ENCODE results near the gene MACC1.

Gene MACC1

GRCh38 chr7:20217193-20217948 is at the start of gene MACC1:
Gene MACC1, minus strand, starts transcription at chr7:20217384. Its CDS starts 55,522 bp downstream, at chr7:20161862.
- ATAC-seq = peak; percentile 38
- DNase-seq = peak; percentile 18

- ATAC-seq = no peak
- no peak for DNase-seq
These were observed 47.4 kb upstream of the MACC1 start for GRCh38 chr7:20264623-20265022.

- ATAC-seq = no peak
- no peak for DNase-seq
These were observed 43.0 kb upstream of the MACC1 start for GRCh38 chr7:20260223-20260622.

- no peak for ATAC-seq
- no peak for DNase-seq
These were observed 40.0 kb upstream of the MACC1 start for GRCh38 chr7:20257212-20257611.

- DNase-seq = no peak
- no peak for ATAC-seq
These were observed 32.7 kb upstream of the MACC1 start for GRCh38 chr7:20249920-20250319.

- ATAC-seq (no peak), DNase-seq (no peak)
These were observed 32.2 kb upstream of the MACC1 start for GRCh38 chr7:20249376-20249775.

GRCh38 chr7:20246236-20246635 is 29.1 kb upstream of the MACC1 start:
- ATAC-seq = no peak

GRCh38 chr7:20244334-20245120 is 27.3 kb upstream of the MACC1 start:
- ATAC-seq = no peak

More at GRCh38 chr7:20246236-20246635, 29.1 kb upstream of the MACC1 start:
- DNase-seq = no peak

GRCh38 chr7:20241911-20242261 is 24.7 kb upstream of the MACC1 start:
- ATAC-seq (no peak), DNase-seq (no peak)

More at GRCh38 chr7:20244334-20245120, 27.3 kb upstream of the MACC1 start:
- DNase-seq = no peak

- ATAC-seq (no peak), DNase-seq (no peak)
These were observed 24.2 kb upstream of the MACC1 start for GRCh38 chr7:20241194-20241910.

- ATAC-seq (peak; percentile 48), DNase-seq (no peak)
These were observed 23.1 kb upstream of the MACC1 start for GRCh38 chr7:20240080-20240926.

GRCh38 chr7:20238754-20239324 is 21.7 kb upstream of the MACC1 start:
- ATAC-seq (peak; percentile 87), DNase-seq (peak; percentile 19)

GRCh38 chr7:20238194-20238753 is 21.1 kb upstream of the MACC1 start:
- ATAC-seq = no peak

GRCh38 chr7:20237464-20238193 is 20.4 kb upstream of the MACC1 start:
- no peak for DNase-seq
- ATAC-seq = no peak

More at GRCh38 chr7:20238194-20238753, 21.1 kb upstream of the MACC1 start:
- DNase-seq = no peak

- ATAC-seq (no peak), DNase-seq (no peak)
These were observed 19.6 kb upstream of the MACC1 start for GRCh38 chr7:20236790-20237189.

GRCh38 chr7:20236043-20236442 is 18.9 kb upstream of the MACC1 start:
- DNase-seq (no peak), ATAC-seq (no peak)

- DNase-seq (no peak), ATAC-seq (no peak)
These were observed 18.1 kb upstream of the MACC1 start for GRCh38 chr7:20235288-20235687.

GRCh38 chr7:20233362-20233761 is 16.2 kb upstream of the MACC1 start:
- DNase-seq = no peak
- ATAC-seq = no peak

- no peak for ATAC-seq
These were observed 15.7 kb upstream of the MACC1 start for GRCh38 chr7:20232848-20233247.

More at GRCh38 chr7:20232848-20233247, 15.7 kb upstream of the MACC1 start:
- no peak for DNase-seq

Measured in stimulated activated naive CD8-positive, alpha-beta T cell treated with anti-CD3 and anti-CD28 coated beads, Interleukin-15, Interleukin-2, amounts not matched to agents 100 U/mL and 50 U/mL, for 24 hours (primary cell).